Smooth muscle cell (in vitro differentiated cells): Measurements from ENCODE around the gene FNIP2. TPM values are rescaled to one million over a fixed set of nuclear protein-coding genes. Genes with fewer than 3 reads are reported as not detected.

Experiments
- DNase-seq: peaks from one replicate; lab custom pipeline; 2025; ENCODE audit not compliant: unreplicated experiment; lab: John Stamatoyannopoulos, UW
- H2AFZ ChIP-seq: fragments of 200-600 bp; sonication (generic); 2 replicates; pipeline ENCODE4 v1.6.0; 2016; ENCODE audit warnings: antibody characterized with exemption, low read depth, mild to moderate bottlenecking
- H3F3A ChIP-seq: fragments of 200-600 bp; sonication (generic); 2 replicates; pipeline ENCODE4 v1.6.0; 2017; ENCODE audit warnings: antibody characterized with exemption, low read depth
- H3K27ac ChIP-seq: fragments of 200-600 bp; sonication (generic); 2 replicates; pipeline ENCODE4 v1.5.1; 2016; ENCODE audit warnings: low read depth, mild to moderate bottlenecking
- H3K27me3 ChIP-seq: fragments of 200-600 bp; sonication (generic); 2 replicates; pipeline ENCODE4 v1.6.1; 2016; ENCODE audit warnings: low read depth, mild to moderate bottlenecking
- H3K36me3 ChIP-seq: fragments of 200-600 bp; sonication (generic); 2 replicates; pipeline ENCODE4 v1.5.1; 2016; ENCODE audit warnings: low read depth
- H3K4me1 ChIP-seq: fragments of 200-600 bp; sonication (generic); 2 replicates; pipeline ENCODE4 v1.5.1; 2016; ENCODE audit warnings: low read depth
- H3K4me2 ChIP-seq: fragments of 200-600 bp; sonication (generic); 2 replicates; pipeline ENCODE4 v1.6.0; 2016; ENCODE audit warnings: mild to moderate bottlenecking
- H3K4me3 ChIP-seq: fragments of 200-600 bp; sonication (generic); 2 replicates; pipeline ENCODE4 v1.5.1; 2016; ENCODE audit warnings: mild to moderate bottlenecking
- H3K79me2 ChIP-seq: fragments of 200-600 bp; sonication (generic); 2 replicates; pipeline ENCODE4 v1.6.0; 2016; ENCODE audit warnings: low read depth, mild to moderate bottlenecking
- H3K9ac ChIP-seq: fragments of 200-600 bp; sonication (generic); 2 replicates; pipeline ENCODE4 v1.6.0; 2016; ENCODE audit warnings: low read depth
- H3K9me3 ChIP-seq: fragments of 200-600 bp; sonication (generic); replicated peaks from 2 replicates; pipeline ENCODE4 v1.5.1; 2016; ENCODE audit warnings: low read depth
- H4K20me1 ChIP-seq: fragments of 200-600 bp; sonication (generic); 2 replicates; pipeline ENCODE4 v1.6.0; 2016; ENCODE audit warnings: low read depth
- CTCF ChIP-seq: fragments of 200-600 bp; sonication (generic); IDR thresholded peaks from 2 replicates; pipeline ENCODE4 v1.5.1; 2017; ENCODE audit warnings: borderline replicate concordance, mild to moderate bottlenecking, antibody characterized with exemption; ENCODE audit not compliant: insufficient read depth, poor library complexity, severe bottlenecking
- WGBS: methylation state at CpG from one replicate; pipeline ENCODE4 v1.1.7; 2016; ENCODE audit warnings: low lambda C conversion rate; 5-methylcytosine and 5-hydroxymethylcytosine counted together
- polyA plus RNA-seq: library from polyadenylated mRNA; unstranded; fragments of >200 nt; fragmentation: Nextera tagmentation; extraction: Ambion mirVana; gene quantifications from 2 replicates; pipeline ENCODE4 v1.2.1, GENCODE V29; 2016
- total RNA-seq: library from RNA; depleted of rRNA; stranded (reverse); fragments of >200 nt; gene quantifications from 2 replicates; pipeline ENCODE4 v1.2.3, GENCODE V29; 2014

FNIP2 gene
- total and polyA plus RNA-seq, 2 experiments from 2014 or later = 10.4 to 36.3 TPM

- Histone ChIP-seq H3K27me3 (no peaks in the 10 kb centered on the region), H3K79me2 (no peaks in the 10 kb centered on the region), H3K27ac (no peak overlapping the region), H3K9me3 (no peaks in the 10 kb centered on the region), H2AFZ (no peak overlapping the region), H3F3A (no peaks in the 10 kb centered on the region), H3K9ac (no peak overlapping the region), H3K4me3 (no peak overlapping the region), H4K20me1 (no peaks in the 10 kb centered on the region), H3K4me2 (no peak overlapping the region), H3K36me3 (no peaks in the 10 kb centered on the region), H3K4me1 (no peaks in the 10 kb centered on the region)
- no peak for TF ChIP-seq CTCF
- DNase-seq = no peak
Measured at GRCh38 chr4:158930639-158930972, 161.8 kb downstream of the FNIP2 start.

DNA sequence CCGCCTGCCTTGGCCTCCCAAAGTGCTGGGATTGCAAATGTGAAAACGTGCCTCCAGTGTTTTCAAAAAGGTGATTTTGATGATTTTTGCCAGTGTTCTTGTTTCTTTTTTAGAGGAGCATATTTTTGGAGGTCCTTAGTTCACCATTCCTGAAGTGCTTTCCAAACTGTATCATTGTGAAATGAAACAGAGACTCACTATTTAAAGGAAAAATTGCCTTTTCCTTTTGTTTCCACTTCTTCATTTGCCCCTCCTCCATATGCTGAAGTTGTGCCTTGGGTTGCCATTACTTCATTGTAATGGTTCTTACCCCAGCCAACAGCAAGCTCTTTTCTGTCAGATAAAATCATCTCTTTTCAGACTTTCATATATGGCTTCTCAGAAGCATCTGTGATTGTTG is 164.4 kb downstream of the FNIP2 start:
- WGBS = 92% methylated on average over 2 of the region's 2 CpGs
- no peaks in the 10 kb centered on the region for H3K9me3 ChIP-seq
- DNase-seq = no peak
- H3K27me3 ChIP-seq = no peaks in the 10 kb centered on the region
- no peaks in the 10 kb centered on the region for H3F3A ChIP-seq
- no peak overlapping the region for H3K9ac ChIP-seq
- no peaks in the 10 kb centered on the region for H3K4me1 ChIP-seq
- no peak overlapping the region for H3K4me3 ChIP-seq
- H3K4me2 ChIP-seq = no peak overlapping the region
- no peaks in the 10 kb centered on the region for H4K20me1 ChIP-seq
- H2AFZ ChIP-seq = no peak overlapping the region
- no peak overlapping the region for H3K27ac ChIP-seq
- H3K79me2 ChIP-seq = no peaks in the 10 kb centered on the region
- no peaks in the 10 kb centered on the region for H3K36me3 ChIP-seq
- TF ChIP-seq CTCF = no peak

- no peak overlapping the region for H2AFZ ChIP-seq
Measured at GRCh38 chr4:158934996-158935669, 166.3 kb downstream of the FNIP2 start.

More at GRCh38 chr4:158934996-158935669, 166.3 kb downstream of the FNIP2 start:
- H3K79me2 ChIP-seq = no peaks in the 10 kb centered on the region
- H3K4me1 ChIP-seq = no peaks in the 10 kb centered on the region
- H3F3A ChIP-seq = no peaks in the 10 kb centered on the region
- H3K27ac ChIP-seq = no peak overlapping the region
- WGBS = 84% methylated on average over 6 of the region's 6 CpGs
- no peak for TF ChIP-seq CTCF
- no peaks in the 10 kb centered on the region for H3K36me3 ChIP-seq
- no peak for DNase-seq
- no peak overlapping the region for H3K4me3 ChIP-seq
- no peak overlapping the region for H3K4me2 ChIP-seq
- H3K9me3 ChIP-seq = no peaks in the 10 kb centered on the region
- H3K27me3 ChIP-seq = no peaks in the 10 kb centered on the region
- H4K20me1 ChIP-seq = no peaks in the 10 kb centered on the region
- H3K9ac ChIP-seq = no peak overlapping the region
